GM18511 (cell line): ENCODE measurements around the gene HOXB2.
"Not testable (repeated sequence)": the region's sequence is repeated elsewhere in the genome, so short reads cannot be mapped to it uniquely, and the experiment has no call there.

ENCODE experiments used
- ATAC-seq: cut with Tn5 transposase; IDR thresholded peaks from one replicate; pipeline ENCODE4 v1.9.1; 2021; ENCODE audit warnings: mild to moderate bottlenecking, moderate library complexity; ENCODE audit not compliant: unreplicated experiment

The HOXB2 gene

GRCh38 chr17:48542114-48542656 is 2.7 kb downstream of the HOXB2 start:
- no peak for ATAC-seq

DNA sequence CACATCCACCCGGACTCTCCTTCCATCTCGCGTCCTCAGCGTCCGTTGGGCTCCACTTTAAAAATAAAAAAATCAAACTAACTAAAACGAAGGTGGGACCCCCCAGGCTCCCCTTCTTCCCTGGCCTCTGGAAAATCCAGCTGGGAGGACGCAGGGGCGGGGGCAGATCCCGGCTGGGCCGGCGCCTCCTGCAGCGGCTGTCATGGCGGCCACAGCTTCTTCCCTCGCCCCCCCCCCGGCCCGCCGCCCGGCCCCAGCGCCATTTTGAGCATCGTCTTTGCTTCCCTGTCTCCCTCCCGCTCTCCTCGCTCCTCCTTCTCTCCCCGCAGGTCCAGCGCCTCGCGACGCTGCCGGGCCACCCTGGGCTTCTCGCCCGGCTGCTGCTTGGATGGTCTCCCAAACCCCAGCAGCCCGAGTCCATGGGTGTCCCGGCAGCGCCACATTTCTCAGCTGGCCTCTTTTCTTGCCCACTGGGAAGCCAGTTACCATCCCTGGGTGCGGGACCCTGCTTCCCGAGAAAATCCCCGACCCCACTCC is 3.3 kb downstream of the HOXB2 start:
- no peak for ATAC-seq

DNA sequence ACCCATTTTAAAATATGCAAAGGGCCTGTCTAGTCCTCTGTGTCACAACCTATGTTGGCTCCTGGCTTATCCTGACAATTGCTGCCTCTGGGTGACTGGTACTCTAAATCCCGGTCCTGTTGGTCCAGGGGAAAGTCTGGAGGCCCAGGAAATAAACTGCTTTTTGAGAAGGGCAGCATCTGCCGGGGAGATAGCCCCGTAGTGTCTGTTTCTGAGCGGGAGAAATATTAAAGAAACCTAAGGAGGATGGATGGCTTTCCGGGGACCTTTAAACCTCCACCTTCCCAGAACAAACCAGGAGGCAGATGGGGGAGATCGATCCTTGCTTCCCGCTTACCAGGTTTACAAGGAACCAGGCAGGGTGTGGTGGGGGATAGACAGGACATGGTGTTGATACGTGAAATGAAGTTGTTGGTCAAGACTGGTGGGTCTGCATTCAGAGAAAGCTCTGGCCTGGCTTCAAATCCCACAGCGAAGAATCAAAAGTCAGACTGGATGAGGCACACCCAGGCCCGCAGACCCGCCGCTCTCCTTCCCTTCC is 3.8 kb downstream of the HOXB2 start:
- ATAC-seq: no peak

DNA sequence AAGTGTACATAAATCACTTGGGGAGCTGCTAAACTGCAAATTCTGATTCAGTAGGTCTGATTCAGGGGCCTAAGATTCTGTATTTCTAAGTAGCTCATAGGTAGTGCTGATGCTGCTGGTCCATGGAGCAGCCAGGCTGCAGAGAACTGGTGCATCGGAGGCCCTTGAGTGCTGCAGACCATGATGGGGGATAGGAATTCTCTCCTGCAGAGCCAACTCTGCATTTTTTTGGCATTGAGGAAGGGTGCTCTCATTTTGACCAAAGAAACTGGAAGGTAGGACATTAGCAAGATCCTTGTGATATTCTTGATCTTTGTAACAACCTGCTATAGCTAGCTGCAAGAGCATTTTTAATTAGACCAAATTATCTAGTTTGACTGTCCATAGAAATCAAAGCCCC is 4.7 kb downstream of the HOXB2 start:
- ATAC-seq: no peak

DNA sequence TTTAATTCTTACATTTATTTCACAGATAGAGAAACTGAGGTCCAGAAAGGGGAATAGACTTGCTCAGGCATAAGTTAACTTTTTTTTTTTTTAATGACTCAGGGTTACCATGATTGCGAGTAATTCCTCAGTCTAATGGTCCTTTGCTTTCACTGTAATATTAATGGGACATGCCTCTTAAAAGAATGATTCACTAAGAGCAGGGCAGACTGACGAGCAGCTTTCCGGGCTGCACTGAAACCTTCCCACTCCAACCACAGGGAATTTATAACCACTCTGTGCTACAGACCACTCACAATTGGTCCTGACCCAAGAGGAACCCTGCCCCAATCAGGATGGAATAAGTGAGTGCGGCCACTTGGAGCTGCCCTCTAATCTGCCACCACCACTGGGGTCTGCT is 5.7 kb downstream of the HOXB2 start:
- no peak for ATAC-seq

GRCh38 chr17:48537316-48537715 is 7.6 kb downstream of the HOXB2 start:
- ATAC-seq: no peak

- ATAC-seq: not testable (repeated sequence)
Observed at GRCh38 chr17:48535793-48536559, 8.9 kb downstream of the HOXB2 start.

GRCh38 chr17:48532261-48532660 is 12.6 kb downstream of the HOXB2 start:
- no peak for ATAC-seq

GRCh38 chr17:48530887-48531272 is 14.0 kb downstream of the HOXB2 start, which contains the start of gene HOXB1:
Gene HOXB1, minus strand, starts transcription at chr17:48531011. Its CDS starts 107 bp downstream, at chr17:48530904.
- no peak for ATAC-seq

- ATAC-seq: no peak
Observed at GRCh38 chr17:48530208-48530886, 14.6 kb downstream of the HOXB2 start.

- ATAC-seq: no peak
Observed at GRCh38 chr17:48529683-48530009, 15.3 kb downstream of the HOXB2 start.

DNA sequence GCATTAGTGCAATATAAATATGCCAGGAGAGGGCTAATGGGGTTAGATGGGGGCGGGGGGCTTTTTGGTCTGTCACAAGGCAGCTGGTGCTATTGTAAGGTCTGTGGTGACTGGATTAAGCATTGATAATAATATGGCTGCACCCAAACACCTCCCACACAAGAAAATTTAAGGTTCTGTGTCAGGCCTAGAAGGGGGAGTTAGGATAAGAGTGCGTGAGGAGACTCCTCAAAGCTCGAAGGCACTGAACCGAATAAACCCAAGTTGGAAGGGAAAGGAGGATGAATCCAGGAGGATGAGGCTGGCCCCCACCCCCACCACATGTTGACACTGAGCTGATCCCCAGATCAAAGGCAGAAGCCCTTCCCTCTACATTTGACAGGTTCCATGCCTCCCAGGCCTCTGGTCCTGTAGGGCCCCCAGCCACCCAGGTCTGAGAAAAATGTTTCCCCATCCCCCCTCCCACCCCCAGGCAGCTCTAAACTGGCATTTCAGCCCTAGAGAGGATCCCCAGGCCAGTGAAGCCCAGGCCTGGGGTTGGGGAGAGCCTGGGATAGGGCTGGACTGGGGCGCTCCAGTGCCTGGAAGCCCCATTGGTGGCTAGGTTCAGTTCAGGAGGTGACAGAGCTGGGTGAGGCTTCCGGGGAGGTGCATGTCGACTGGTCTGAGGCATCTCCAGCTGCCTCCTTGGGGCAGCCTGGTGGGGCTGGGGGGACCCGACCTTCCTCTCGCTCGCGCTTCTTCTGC is 15.8 kb downstream of the HOXB2 start:
- ATAC-seq: no peak

DNA sequence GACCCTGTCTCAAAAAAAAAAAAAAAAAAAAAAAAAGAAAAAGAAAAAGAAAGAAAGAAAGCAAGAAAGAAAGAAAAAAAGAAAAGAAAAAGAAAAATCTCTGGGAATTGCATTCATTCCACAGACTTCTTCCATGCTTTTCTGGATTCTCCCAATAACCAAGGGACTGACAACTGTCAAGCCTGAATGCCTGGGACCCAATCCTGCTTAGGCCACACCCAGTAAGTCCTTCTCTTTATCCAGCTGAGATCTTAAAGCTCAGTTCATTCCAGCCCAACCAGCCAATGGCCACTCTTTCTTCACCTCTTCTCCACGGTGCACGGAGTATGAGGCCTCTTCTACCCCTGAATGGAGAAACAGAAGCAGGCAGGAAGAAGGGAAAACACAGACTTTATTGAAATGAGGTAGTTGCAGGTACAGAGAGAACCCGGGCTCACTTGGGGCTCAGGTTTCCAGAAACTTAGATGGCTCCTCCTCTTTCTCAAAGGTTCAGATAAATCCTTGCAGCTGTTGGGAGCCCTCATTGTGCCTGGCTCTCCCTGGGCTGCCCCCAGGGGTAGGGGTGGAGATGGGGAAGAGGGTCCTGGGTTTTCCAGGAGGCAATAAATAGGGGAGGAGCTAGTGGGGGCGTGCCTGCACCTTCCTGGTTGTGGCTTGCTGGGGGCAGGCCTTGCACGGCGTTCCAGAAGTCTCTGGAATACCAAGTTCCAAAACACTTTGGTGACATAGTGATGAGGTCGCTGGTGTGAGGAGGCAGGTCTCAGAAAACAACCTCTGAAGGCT is 16.6 kb downstream of the HOXB2 start:
- ATAC-seq: no peak

- no peak for ATAC-seq
Observed at GRCh38 chr17:48527547-48527932, 17.4 kb downstream of the HOXB2 start.

- no peak for ATAC-seq
Observed at GRCh38 chr17:48526608-48527546, 18.0 kb downstream of the HOXB2 start.

GRCh38 chr17:48523010-48523409 is 21.9 kb downstream of the HOXB2 start:
- ATAC-seq: no peak

DNA sequence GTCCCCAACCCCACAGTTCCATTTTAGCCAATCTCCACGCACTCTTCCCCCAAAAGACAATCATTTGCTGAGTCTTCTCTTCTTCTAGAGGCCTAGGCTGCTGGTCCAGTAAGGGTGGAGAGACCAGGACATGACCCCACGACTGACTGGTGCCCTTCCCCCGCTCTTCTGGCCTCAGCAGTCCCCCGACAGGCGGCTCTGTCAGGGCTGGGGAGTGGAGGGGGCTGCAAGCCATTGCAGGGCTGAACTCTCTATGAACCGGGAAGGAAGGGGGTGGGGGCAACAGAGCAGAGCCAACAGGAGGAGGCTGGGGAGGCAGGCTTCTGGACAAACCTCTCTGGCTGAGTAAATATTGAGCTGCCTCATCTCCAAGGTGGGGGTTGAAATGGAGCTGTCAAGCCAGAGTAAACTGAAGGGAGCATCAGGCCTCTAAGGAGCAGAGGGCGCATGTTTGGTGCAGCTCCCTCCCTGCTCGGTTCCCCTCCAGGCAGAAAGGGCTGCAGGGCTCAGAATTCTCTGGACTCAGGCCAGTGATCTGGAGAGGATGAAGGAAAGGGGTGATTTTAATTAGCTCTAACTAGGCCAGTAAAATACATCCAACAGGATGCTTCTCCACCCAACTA is 22.8 kb downstream of the HOXB2 start:
- ATAC-seq: no peak

- no peak for ATAC-seq
Observed at GRCh38 chr17:48520631-48521079, 24.3 kb downstream of the HOXB2 start.

DNA sequence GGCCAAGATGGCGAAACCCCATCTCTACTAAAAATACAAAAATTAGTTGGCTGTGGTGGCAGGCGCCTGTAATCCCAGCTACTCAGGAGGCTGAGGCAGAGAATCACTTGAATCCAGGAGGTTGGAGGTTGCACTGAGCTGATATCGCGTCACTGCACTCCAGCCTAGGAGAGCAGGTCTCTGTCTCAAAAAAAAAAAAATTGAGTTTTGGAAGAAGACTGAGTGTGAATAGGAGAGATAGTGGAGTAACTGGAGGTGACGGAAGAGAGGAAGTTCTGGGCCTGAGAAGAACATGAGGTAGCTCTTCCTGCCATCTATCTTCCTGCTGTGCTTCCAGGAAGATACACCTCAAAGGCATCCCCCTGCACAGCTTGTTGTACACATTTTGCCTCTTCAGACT is 25.5 kb downstream of the HOXB2 start:
- no peak for ATAC-seq
